ENCODE results near the gene PAX2.

The PAX2 gene

DNA sequence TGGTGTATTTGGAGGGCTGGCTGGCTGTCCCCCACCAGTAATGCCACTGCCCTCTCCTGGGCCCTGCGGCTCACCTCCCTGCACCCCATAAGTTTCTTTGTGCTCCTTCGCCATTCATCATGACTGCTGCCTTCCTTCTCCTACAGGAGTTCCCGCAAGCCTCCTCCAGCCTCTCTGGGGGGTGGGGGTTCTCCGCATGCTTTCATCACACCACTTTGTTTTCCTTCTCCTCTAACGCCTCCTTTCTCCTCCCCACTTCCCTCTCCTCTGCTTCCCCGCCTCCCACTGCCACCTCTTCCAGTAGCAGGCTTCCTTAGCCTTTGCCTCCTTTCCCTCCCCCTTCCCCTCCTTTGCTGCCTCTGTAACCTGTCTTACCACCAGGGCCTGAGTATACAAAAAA is 58.1 kb downstream of the PAX2 start:
- 39% methylated on average over 6 of the region's 6 CpGs for WGBS
- Histone ChIP-seq H3K36me3 (ENCODE audit: insufficient read depth, low read length) (no peaks in the 10 kb centered on the region), H3K4me1 (ENCODE audit: insufficient read depth, low read length) (peaks cover 22% of the 10 kb centered on the region; the same call in 1 of the 2 replicates), H3K27me3 (ENCODE audit: insufficient read depth, low read length) (peaks cover 49% of the 10 kb centered on the region), H3K9ac (ENCODE audit: low read depth, low read length) (no peak overlapping the region), H3K27ac (ENCODE audit: low read depth, low read length) (no peak overlapping the region), H3K9me3 (ENCODE audit: insufficient read depth, low read depth, low read length) (no peaks in the 10 kb centered on the region), H3K4me3 (ENCODE audit: low read length) (no peak overlapping the region)

- H3K27ac ChIP-seq (ENCODE audit: low read depth, low read length): no peak overlapping the region
- 82% methylated on average over 7 of the region's 7 CpGs for WGBS
- peaks cover 18% of the 10 kb centered on the region; the same call in 1 of the 2 replicates for H3K4me1 ChIP-seq (ENCODE audit: insufficient read depth, low read length)
- no peak overlapping the region for H3K9ac ChIP-seq (ENCODE audit: low read depth, low read length)
- H3K36me3 ChIP-seq (ENCODE audit: insufficient read depth, low read length): no peaks in the 10 kb centered on the region
- H3K4me3 ChIP-seq (ENCODE audit: low read length): no peak overlapping the region
- H3K27me3 ChIP-seq (ENCODE audit: insufficient read depth, low read length): peaks cover 52% of the 10 kb centered on the region
- H3K9me3 ChIP-seq (ENCODE audit: insufficient read depth, low read depth, low read length): no peaks in the 10 kb centered on the region
Observed at GRCh38 chr10:100803908-100804307, 58.5 kb downstream of the PAX2 start.

- Histone ChIP-seq H3K27ac (ENCODE audit: low read depth, low read length) (no peak overlapping the region), H3K9me3 (ENCODE audit: insufficient read depth, low read depth, low read length) (no peaks in the 10 kb centered on the region), H3K9ac (ENCODE audit: low read depth, low read length) (no peak overlapping the region), H3K36me3 (ENCODE audit: insufficient read depth, low read length) (no peaks in the 10 kb centered on the region), H3K27me3 (ENCODE audit: insufficient read depth, low read length) (peaks cover 58% of the 10 kb centered on the region), H3K4me3 (ENCODE audit: low read length) (no peak overlapping the region), H3K4me1 (ENCODE audit: insufficient read depth, low read length) (peaks cover 18% of the 10 kb centered on the region; the same call in 1 of the 2 replicates)
- WGBS: 75% methylated on average over 14 of the region's 14 CpGs
Observed at GRCh38 chr10:100805543-100806355, 60.4 kb downstream of the PAX2 start.

GRCh38 chr10:100806356-100806645 is 60.9 kb downstream of the PAX2 start:
- Histone ChIP-seq H3K27ac (ENCODE audit: low read depth, low read length) (no peak overlapping the region), H3K9ac (ENCODE audit: low read depth, low read length) (no peak overlapping the region), H3K9me3 (ENCODE audit: insufficient read depth, low read depth, low read length) (no peaks in the 10 kb centered on the region), H3K4me3 (ENCODE audit: low read length) (no peak overlapping the region), H3K27me3 (ENCODE audit: insufficient read depth, low read length) (peaks cover 63% of the 10 kb centered on the region), H3K36me3 (ENCODE audit: insufficient read depth, low read length) (no peaks in the 10 kb centered on the region), H3K4me1 (ENCODE audit: insufficient read depth, low read length) (peaks cover 18% of the 10 kb centered on the region; the same call in 1 of the 2 replicates)
- 95% methylated on average over 8 of the region's 8 CpGs for WGBS

GRCh38 chr10:100807241-100807951 is 62.0 kb downstream of the PAX2 start:
- Histone ChIP-seq H3K36me3 (ENCODE audit: insufficient read depth, low read length) (no peaks in the 10 kb centered on the region), H3K9ac (ENCODE audit: low read depth, low read length) (no peak overlapping the region), H3K4me1 (ENCODE audit: insufficient read depth, low read length) (peaks cover 18% of the 10 kb centered on the region; the same call in 1 of the 2 replicates), H3K4me3 (ENCODE audit: low read length) (no peak overlapping the region), H3K9me3 (ENCODE audit: insufficient read depth, low read depth, low read length) (no peaks in the 10 kb centered on the region), H3K27me3 (ENCODE audit: insufficient read depth, low read length) (peaks cover 64% of the 10 kb centered on the region), H3K27ac (ENCODE audit: low read depth, low read length) (no peak overlapping the region)
- 92% methylated on average over 20 of the region's 20 CpGs for WGBS

DNA sequence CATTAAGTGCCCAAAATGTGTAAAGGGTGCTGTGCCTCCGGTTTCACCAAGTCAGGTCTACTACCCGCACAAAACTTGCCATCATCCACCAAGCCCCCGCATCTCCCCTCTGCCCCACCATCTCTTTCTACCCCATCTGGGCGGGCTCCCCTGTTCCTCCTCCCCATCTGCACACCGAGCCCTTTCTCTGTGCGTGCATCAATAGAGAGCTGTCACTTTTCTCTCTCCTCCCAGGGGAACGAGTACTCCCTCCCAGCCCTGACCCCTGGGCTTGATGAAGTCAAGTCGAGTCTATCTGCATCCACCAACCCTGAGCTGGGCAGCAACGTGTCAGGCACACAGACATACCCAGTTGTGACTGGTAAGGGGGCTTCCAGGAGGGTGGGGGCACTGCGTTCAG is 63.5 kb downstream of the PAX2 start:
- H3K4me1 ChIP-seq (ENCODE audit: insufficient read depth, low read length): peaks cover 7% of the 10 kb centered on the region; the same call in 1 of the 2 replicates
- no peak overlapping the region for H3K4me3 ChIP-seq (ENCODE audit: low read length)
- no peak overlapping the region for H3K9ac ChIP-seq (ENCODE audit: low read depth, low read length)
- H3K36me3 ChIP-seq (ENCODE audit: insufficient read depth, low read length): no peaks in the 10 kb centered on the region
- 90% methylated on average over 10 of the region's 10 CpGs for WGBS
- H3K27me3 ChIP-seq (ENCODE audit: insufficient read depth, low read length): peaks cover 63% of the 10 kb centered on the region
- H3K27ac ChIP-seq (ENCODE audit: low read depth, low read length): no peak overlapping the region
- H3K9me3 ChIP-seq (ENCODE audit: insufficient read depth, low read depth, low read length): no peaks in the 10 kb centered on the region

GRCh38 chr10:100810091-100810834 is 64.9 kb downstream of the PAX2 start:
- H3K27ac ChIP-seq (ENCODE audit: low read depth, low read length): no peak overlapping the region
- WGBS: 89% methylated on average over 14 of the region's 14 CpGs
- no peaks in the 10 kb centered on the region for H3K9me3 ChIP-seq (ENCODE audit: insufficient read depth, low read depth, low read length)
- H3K4me1 ChIP-seq (ENCODE audit: insufficient read depth, low read length): 0 out of 2 replicates have a peak, but pooled peaks cover 6% of the 10 kb centered on the region
- H3K27me3 ChIP-seq (ENCODE audit: insufficient read depth, low read length): peaks cover 61% of the 10 kb centered on the region
- no peaks in the 10 kb centered on the region for H3K36me3 ChIP-seq (ENCODE audit: insufficient read depth, low read length)
- H3K4me3 ChIP-seq (ENCODE audit: low read length): no peak overlapping the region
- H3K9ac ChIP-seq (ENCODE audit: low read depth, low read length): no peak overlapping the region

- Histone ChIP-seq H3K27me3 (ENCODE audit: insufficient read depth, low read length) (peaks cover 64% of the 10 kb centered on the region), H3K4me3 (ENCODE audit: low read length) (no peak overlapping the region), H3K36me3 (ENCODE audit: insufficient read depth, low read length) (no peaks in the 10 kb centered on the region), H3K27ac (ENCODE audit: low read depth, low read length) (no peak overlapping the region), H3K9ac (ENCODE audit: low read depth, low read length) (no peak overlapping the region), H3K4me1 (ENCODE audit: insufficient read depth, low read length) (0 out of 2 replicates have a peak, but pooled peaks cover 8% of the 10 kb centered on the region), H3K9me3 (ENCODE audit: insufficient read depth, low read depth, low read length) (no peaks in the 10 kb centered on the region)
- WGBS: 93% methylated on average over 7 of the region's 7 CpGs
Observed at GRCh38 chr10:100810835-100811116, 65.4 kb downstream of the PAX2 start.

DNA sequence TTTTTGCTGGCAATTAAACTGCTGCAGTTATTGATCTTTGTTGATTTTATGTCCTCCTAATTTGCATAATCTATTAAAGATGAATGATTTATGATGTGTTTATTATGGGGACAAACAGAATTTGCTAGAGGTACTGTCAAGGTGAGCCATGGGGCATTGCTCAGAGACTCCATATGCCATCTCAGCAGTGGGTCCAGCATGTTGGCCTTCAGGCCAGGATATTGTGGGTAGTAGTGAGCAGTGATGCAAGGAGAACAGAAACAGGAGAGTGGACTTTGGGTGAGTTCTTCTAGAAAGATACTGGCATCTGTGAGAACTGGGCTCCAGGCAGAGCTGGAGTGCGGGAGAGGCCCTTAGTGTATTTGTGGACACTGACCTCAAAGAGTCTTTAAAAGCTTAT is 65.9 kb downstream of the PAX2 start:
- H3K4me3 ChIP-seq (ENCODE audit: low read length): no peak overlapping the region
- WGBS: 94% methylated on average over 1 of the region's 1 CpG
- no peak overlapping the region for H3K9ac ChIP-seq (ENCODE audit: low read depth, low read length)

DNA sequence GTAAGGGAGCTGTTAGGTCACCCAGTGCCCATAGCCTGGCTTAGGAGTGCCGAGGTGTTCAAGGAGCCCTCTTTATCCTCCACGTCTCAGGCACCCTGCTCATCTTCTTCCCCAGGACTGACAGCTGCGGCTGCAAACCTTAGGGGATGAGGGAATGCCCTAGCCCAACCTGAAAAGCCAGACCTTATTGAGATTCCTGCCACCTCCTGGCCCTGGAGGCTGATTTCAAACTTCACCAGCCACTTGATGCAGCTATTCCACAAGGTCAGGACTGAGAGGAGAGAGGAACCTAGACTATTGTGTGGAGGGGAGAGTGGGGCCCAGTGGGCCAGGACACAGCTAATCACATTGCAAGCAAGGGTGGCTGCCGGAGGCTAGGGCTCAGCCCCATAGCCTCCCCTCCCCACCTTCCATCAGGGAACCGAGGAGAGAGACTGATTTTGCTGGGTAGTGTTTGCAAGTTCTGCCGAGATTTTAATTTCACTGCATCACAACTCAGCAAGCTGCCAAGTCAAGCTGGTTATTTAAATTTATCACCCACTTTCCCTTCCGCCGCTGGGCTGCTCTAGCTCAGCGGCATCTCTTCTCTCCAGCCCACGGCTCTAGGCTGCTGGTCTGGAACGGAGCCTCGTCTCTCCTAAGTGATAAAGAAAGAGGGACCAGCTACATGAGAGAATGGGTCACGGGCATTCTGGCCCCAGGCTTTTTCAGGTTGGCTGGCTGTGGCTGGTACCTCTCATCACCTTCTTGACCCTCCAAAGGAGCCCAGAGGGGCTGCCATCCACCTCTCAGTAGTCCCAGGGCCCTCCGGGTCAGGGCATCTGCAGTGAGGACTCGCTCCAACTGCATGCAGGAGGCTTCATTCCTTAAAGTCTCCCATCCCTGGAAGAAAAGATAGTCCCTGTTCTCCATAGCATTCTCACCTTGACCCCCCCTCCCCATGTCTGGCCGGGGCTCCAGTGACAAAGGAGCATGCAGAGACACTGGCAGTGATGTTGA is 66.7 kb downstream of the PAX2 start:
- Histone ChIP-seq H3K9me3 (ENCODE audit: insufficient read depth, low read depth, low read length) (no peaks in the 10 kb centered on the region), H3K9ac (ENCODE audit: low read depth, low read length) (no peak overlapping the region), H3K4me3 (ENCODE audit: low read length) (no peak overlapping the region), H3K36me3 (ENCODE audit: insufficient read depth, low read length) (no peaks in the 10 kb centered on the region), H3K27me3 (ENCODE audit: insufficient read depth, low read length) (peaks cover 60% of the 10 kb centered on the region), H3K27ac (ENCODE audit: low read depth, low read length) (no peak overlapping the region), H3K4me1 (ENCODE audit: insufficient read depth, low read length) (peaks cover 15% of the 10 kb centered on the region; the same call in 1 of the 2 replicates)
- WGBS: 86% methylated on average over 15 of the region's 16 CpGs

More for the DNA sequence above, 65.9 kb downstream of the PAX2 start:
- H3K27ac ChIP-seq (ENCODE audit: low read depth, low read length): no peak overlapping the region
- H3K4me1 ChIP-seq (ENCODE audit: insufficient read depth, low read length): 0 out of 2 replicates have a peak, but pooled peaks cover 8% of the 10 kb centered on the region
- H3K36me3 ChIP-seq (ENCODE audit: insufficient read depth, low read length): no peaks in the 10 kb centered on the region
- H3K9me3 ChIP-seq (ENCODE audit: insufficient read depth, low read depth, low read length): no peaks in the 10 kb centered on the region
- H3K27me3 ChIP-seq (ENCODE audit: insufficient read depth, low read length): peaks cover 64% of the 10 kb centered on the region
